Measurements from ENCODE around the gene MAP3K12.

The MAP3K12 gene

DNA sequence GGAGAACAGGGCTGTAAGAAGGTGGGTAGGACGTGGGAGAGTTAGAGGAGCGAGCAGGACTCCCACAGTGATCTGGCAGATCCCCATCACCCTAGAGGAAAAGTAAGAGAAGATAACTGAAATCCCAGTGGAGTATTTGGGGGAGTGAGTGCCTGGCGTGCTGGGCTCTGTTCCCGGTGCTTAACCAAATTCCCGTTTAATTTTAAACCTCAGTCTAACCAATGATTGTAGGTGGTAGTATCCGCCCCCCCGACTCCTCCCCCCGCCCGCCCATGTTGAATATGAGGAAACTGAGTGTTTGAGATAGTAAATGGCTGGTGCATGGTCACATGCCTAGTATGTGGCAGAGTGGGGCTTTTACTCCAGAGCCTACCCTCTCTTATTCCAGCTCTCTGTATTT lies 3.1 kb upstream of the MAP3K12 start:
- Histone ChIP-seq H3K9me3 (ENCODE audit: low read length) (no peaks in the 10 kb centered on the region), H3K4me3 (ENCODE audit: low read depth, low read length, poor library complexity, severe bottlenecking) (peak overlapping the region; percentile 80), H3K79me2 (ENCODE audit: insufficient read depth, low read length) (peaks cover 7% of the 10 kb centered on the region; the same call in 1 of the 2 replicates), H3K9ac (ENCODE audit: low read length) (peak overlapping the region; percentile 88), H3K27ac (ENCODE audit: low read depth, low read length, poor library complexity, severe bottlenecking) (no peak overlapping the region), H3K36me3 (ENCODE audit: insufficient read depth, low read length) (peaks cover 32% of the 10 kb centered on the region; the same call in 1 of the 2 replicates), H3K4me1 (ENCODE audit: insufficient read depth, low read length, severe bottlenecking) (peaks cover 30% of the 10 kb centered on the region), H3K27me3 (ENCODE audit: insufficient read depth, low read length) (no peaks in the 10 kb centered on the region), H2AFZ (ENCODE audit: low read length) (no peak overlapping the region), H3F3A (ENCODE audit: insufficient read depth, low read length) (no peaks in the 10 kb centered on the region), H3K9me2 (ENCODE audit: low read depth, low read length) (no peaks in the 10 kb centered on the region), H4K20me1 (ENCODE audit: insufficient read depth, low read length) (no peaks in the 10 kb centered on the region), H3K4me2 (ENCODE audit: low read length) (peak overlapping the region; percentile 92)
- no peak for TF ChIP-seq EZH2 (IDR thresholded peaks at IDR 0.05; ENCODE audit: borderline replicate concordance, low read length)
- TF ChIP-seq, protein P1, sequence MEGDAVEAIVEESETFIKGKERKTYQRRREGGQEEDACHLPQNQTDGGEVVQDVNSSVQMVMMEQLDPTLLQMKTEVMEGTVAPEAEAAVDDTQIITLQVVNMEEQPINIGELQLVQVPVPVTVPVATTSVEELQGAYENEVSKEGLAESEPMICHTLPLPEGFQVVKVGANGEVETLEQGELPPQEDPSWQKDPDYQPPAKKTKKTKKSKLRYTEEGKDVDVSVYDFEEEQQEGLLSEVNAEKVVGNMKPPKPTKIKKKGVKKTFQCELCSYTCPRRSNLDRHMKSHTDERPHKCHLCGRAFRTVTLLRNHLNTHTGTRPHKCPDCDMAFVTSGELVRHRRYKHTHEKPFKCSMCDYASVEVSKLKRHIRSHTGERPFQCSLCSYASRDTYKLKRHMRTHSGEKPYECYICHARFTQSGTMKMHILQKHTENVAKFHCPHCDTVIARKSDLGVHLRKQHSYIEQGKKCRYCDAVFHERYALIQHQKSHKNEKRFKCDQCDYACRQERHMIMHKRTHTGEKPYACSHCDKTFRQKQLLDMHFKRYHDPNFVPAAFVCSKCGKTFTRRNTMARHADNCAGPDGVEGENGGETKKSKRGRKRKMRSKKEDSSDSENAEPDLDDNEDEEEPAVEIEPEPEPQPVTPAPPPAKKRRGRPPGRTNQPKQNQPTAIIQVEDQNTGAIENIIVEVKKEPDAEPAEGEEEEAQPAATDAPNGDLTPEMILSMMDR (IDR thresholded peaks at IDR 0.05; ENCODE audit: low read length): no peak

DNA sequence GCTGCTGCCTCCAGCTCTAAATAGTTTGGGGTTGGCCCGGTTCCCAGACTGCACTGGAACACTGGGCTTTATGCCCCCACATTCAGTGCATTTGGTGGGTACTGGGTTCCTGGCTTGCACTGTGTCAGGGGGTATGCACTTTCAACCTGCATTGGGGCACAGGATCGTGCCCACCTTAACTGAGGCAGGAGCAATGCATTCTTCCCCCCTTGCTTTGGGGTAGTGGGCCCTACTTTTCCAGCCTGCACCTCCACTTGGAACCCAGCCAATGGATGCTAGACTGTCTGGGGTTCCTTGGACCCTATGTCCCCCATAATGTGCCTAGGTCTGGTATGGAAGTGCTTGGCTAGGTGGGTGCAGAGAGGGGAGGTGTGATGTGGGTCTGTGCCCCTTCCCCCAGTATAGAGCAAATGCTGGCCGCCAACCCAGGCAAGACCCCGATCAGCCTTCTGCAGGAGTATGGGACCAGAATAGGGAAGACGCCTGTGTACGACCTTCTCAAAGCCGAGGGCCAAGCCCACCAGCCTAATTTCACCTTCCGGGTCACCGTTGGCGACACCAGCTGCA lies 2.4 kb upstream of the MAP3K12 start:
- Histone ChIP-seq H2AFZ (ENCODE audit: low read length) (no peak overlapping the region), H3K4me2 (ENCODE audit: low read length) (peak overlapping the region; percentile 92), H3K4me3 (ENCODE audit: low read depth, low read length, poor library complexity, severe bottlenecking) (peak overlapping the region; percentile 80), H4K20me1 (ENCODE audit: insufficient read depth, low read length) (no peaks in the 10 kb centered on the region), H3K4me1 (ENCODE audit: insufficient read depth, low read length, severe bottlenecking) (peaks cover 30% of the 10 kb centered on the region), H3K9ac (ENCODE audit: low read length) (peak overlapping the region; percentile 88), H3K9me3 (ENCODE audit: low read length) (no peaks in the 10 kb centered on the region), H3K36me3 (ENCODE audit: insufficient read depth, low read length) (peaks cover 25% of the 10 kb centered on the region; the same call in 1 of the 2 replicates), H3F3A (ENCODE audit: insufficient read depth, low read length) (no peaks in the 10 kb centered on the region), H3K27me3 (ENCODE audit: insufficient read depth, low read length) (no peaks in the 10 kb centered on the region), H3K79me2 (ENCODE audit: insufficient read depth, low read length) (peaks cover 7% of the 10 kb centered on the region; the same call in 1 of the 2 replicates), H3K9me2 (ENCODE audit: low read depth, low read length) (no peaks in the 10 kb centered on the region), H3K27ac (ENCODE audit: low read depth, low read length, poor library complexity, severe bottlenecking) (peak overlapping the region; percentile 86)
- no peak for TF ChIP-seq EZH2 (IDR thresholded peaks at IDR 0.05; ENCODE audit: borderline replicate concordance, low read length)
- TF ChIP-seq, protein P1 (IDR thresholded peaks at IDR 0.05; ENCODE audit: low read length): no peak

DNA sequence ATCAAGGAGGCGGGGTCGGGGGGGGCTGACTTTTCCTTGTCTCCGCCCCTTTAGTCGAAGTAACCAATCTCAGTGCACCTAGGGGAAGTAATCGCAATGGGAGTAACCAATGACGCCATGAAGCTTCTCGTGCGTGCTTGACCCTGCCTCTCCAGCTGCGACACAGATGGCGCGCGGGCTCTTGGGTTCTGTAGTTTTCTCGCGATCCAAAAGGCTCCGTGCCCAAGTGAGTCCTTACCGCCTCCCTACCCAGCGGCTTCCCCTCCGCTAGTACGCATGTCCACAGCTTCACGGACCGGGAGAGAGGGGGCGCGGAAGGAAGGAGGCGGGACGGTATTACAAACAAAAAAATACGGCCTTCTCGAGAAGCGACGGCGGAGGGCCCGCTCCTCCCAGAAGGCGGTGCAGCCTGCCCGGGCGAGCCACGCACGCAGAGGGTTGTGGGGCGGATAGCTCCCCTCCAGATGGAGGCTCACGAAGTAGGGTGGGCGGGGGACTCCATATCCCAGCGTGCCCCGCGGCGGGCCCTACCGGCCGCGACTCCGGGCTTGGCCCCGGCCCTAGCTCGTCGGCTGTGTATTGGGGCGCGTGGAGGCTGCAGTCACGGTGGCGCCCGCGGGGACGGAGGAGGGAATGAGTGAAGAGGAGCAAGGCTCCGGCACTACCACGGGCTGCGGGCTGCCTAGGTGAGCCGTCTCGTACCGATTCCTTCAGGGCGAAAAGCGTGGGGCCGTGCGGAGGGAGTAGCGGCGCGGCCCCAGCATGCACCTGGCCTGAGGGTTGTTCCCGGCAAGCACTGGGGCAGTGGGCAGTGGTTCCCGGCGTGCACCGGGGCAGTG lies 1.7 kb upstream of the MAP3K12 start, which contains the start of gene TARBP2:
TARBP2 (plus strand) TSS at position 508 of the 839 bp plus-strand sequence; CDS start at position 634, 126 bp downstream.
- H3K9me2 ChIP-seq (ENCODE audit: low read depth, low read length): no peaks in the 10 kb centered on the region
- peaks cover 20% of the 10 kb centered on the region; the same call in 1 of the 2 replicates for H3K36me3 ChIP-seq (ENCODE audit: insufficient read depth, low read length)
- peaks cover 30% of the 10 kb centered on the region for H3K4me1 ChIP-seq (ENCODE audit: insufficient read depth, low read length, severe bottlenecking)
- peak within 1 kb of the TSS; percentile 80 for H3K4me3 ChIP-seq (ENCODE audit: low read depth, low read length, poor library complexity, severe bottlenecking)
- peak within 1 kb of the TSS; percentile 86 for H3K27ac ChIP-seq (ENCODE audit: low read depth, low read length, poor library complexity, severe bottlenecking)
- no peaks in the 10 kb centered on the region for H4K20me1 ChIP-seq (ENCODE audit: insufficient read depth, low read length)
- TF ChIP-seq, protein P1 (IDR thresholded peaks at IDR 0.05; ENCODE audit: low read length): no peak
- no peak within 1 kb of the TSS for H2AFZ ChIP-seq (ENCODE audit: low read length)
- no peaks in the 10 kb centered on the region for H3K9me3 ChIP-seq (ENCODE audit: low read length)
- H3K9ac ChIP-seq (ENCODE audit: low read length): peak within 1 kb of the TSS; percentile 88
- peak within 1 kb of the TSS; percentile 97 for H3K4me2 ChIP-seq (ENCODE audit: low read length)
- H3K27me3 ChIP-seq (ENCODE audit: insufficient read depth, low read length): no peaks in the 10 kb centered on the region
- H3K79me2 ChIP-seq (ENCODE audit: insufficient read depth, low read length): peaks cover 7% of the 10 kb centered on the region; the same call in 1 of the 2 replicates
- H3F3A ChIP-seq (ENCODE audit: insufficient read depth, low read length): no peaks in the 10 kb centered on the region
